Neural cell (in vitro differentiated cells): ENCODE measurements around the gene KAT2A. TPM values are rescaled to one million over a fixed set of nuclear protein-coding genes. Genes with fewer than 3 reads are reported as not detected.

ENCODE experiments used
- H2AFZ ChIP-seq: fragments of 200-600, 300-800 bp; sonication (generic), shearing (Covaris generic); 2 replicates; pipeline ENCODE4 v1.6.0; 2014; ENCODE audit warnings: low read depth, mild to moderate bottlenecking, antibody characterized with exemption, low read length, moderate library complexity
- H3F3A ChIP-seq: fragments of 200-600 bp; shearing (Covaris generic); 2 replicates; pipeline ENCODE4 v1.6.1; 2016; ENCODE audit warnings: mild to moderate bottlenecking, moderate library complexity, mixed read lengths, antibody characterized with exemption, low read length; ENCODE audit not compliant: insufficient read depth, poor library complexity, severe bottlenecking
- H3K27ac ChIP-seq: fragments of 200-600, 300-800 bp; sonication (generic), shearing (Covaris generic); 2 replicates; pipeline ENCODE4 v1.5.1; 2014; ENCODE audit warnings: mild to moderate bottlenecking, low read length, moderate library complexity
- H3K27me3 ChIP-seq: fragments of 300-800, 200-600 bp; sonication (generic), shearing (Covaris generic); 2 replicates; pipeline ENCODE4 v1.6.0; 2014; ENCODE audit warnings: mild to moderate bottlenecking, low read depth, low read length, moderate library complexity; ENCODE audit not compliant: insufficient read depth
- H3K36me3 ChIP-seq: fragments of 300-800, 200-600 bp; sonication (generic), shearing (Covaris generic); 2 replicates; pipeline ENCODE4 v1.5.1; 2014; ENCODE audit warnings: mild to moderate bottlenecking, antibody characterized with exemption, low read length, moderate library complexity; ENCODE audit not compliant: insufficient read depth
- H3K4me2 ChIP-seq: fragments of 300-800, 200-600 bp; sonication (generic), shearing (Covaris generic); 2 replicates; pipeline ENCODE4 v1.6.0; 2014; ENCODE audit warnings: mild to moderate bottlenecking, low read length
- H3K4me3 ChIP-seq: fragments of 300-800, 200-600 bp; sonication (generic), shearing (Covaris generic); 2 replicates; pipeline ENCODE4 v1.5.1; 2014; ENCODE audit warnings: mild to moderate bottlenecking, low read length, moderate library complexity
- H3K79me2 ChIP-seq: fragments of 200-600 bp; shearing (Covaris generic); replicated peaks from 2 replicates; pipeline ENCODE4 v1.6.0; 2014; ENCODE audit warnings: mild to moderate bottlenecking, low read length, moderate library complexity; ENCODE audit not compliant: insufficient read depth
- H3K9ac ChIP-seq: fragments of 300-800, 200-600 bp; sonication (generic), shearing (Covaris generic); 2 replicates; pipeline ENCODE4 v1.6.1; 2016; ENCODE audit warnings: mild to moderate bottlenecking, low read length, mixed read lengths
- H3K9me2 ChIP-seq: fragments of 200-600 bp; shearing (Covaris generic); 2 replicates; pipeline ENCODE4 v1.6.1; 2016; ENCODE audit warnings: mild to moderate bottlenecking, low read length, mixed read lengths; ENCODE audit not compliant: insufficient read depth
- H3K9me3 ChIP-seq: fragments of 200-600, 300-800 bp; sonication (generic), shearing (Covaris generic); 2 replicates; pipeline ENCODE4 v1.6.1; 2016; ENCODE audit warnings: mild to moderate bottlenecking, mixed run types, low read length, moderate library complexity, mixed read lengths
- H4K20me1 ChIP-seq: fragments of 200-600 bp; shearing (Covaris generic); 2 replicates; pipeline ENCODE4 v1.6.1; 2016; ENCODE audit warnings: mild to moderate bottlenecking, mixed run types; ENCODE audit not compliant: insufficient read depth
- CTCF ChIP-seq: fragments of 450-650 bp; IDR thresholded peaks from 2 replicates; pipeline ENCODE4 v1.5.1; 2014; ENCODE audit warnings: antibody characterized with exemption, mild to moderate bottlenecking, moderate library complexity; ENCODE audit not compliant: poor library complexity, severe bottlenecking
- EP300 ChIP-seq: fragments of 450-650 bp; conservative IDR thresholded peaks from 2 replicates; pipeline ENCODE4 v1.6.1; 2014; ENCODE audit warnings: antibody characterized with exemption, mild to moderate bottlenecking, moderate library complexity; ENCODE audit not compliant: poor library complexity, severe bottlenecking
- EZH2 ChIP-seq: fragments of 200-600, 300-800 bp; shearing (Covaris generic), sonication (generic); IDR thresholded peaks from 2 replicates; pipeline ENCODE4 v1.6.1; 2014; ENCODE audit warnings: antibody characterized with exemption, low read length, borderline replicate concordance, mild to moderate bottlenecking; ENCODE audit not compliant: insufficient read depth, poor library complexity, severe bottlenecking
- MXI1 ChIP-seq: fragments of 450-650 bp; conservative IDR thresholded peaks from 2 replicates; pipeline ENCODE4 v1.6.1; 2014; ENCODE audit warnings: antibody characterized with exemption, mild to moderate bottlenecking; ENCODE audit not compliant: poor library complexity, severe bottlenecking
- POLR2AphosphoS5 ChIP-seq: IDR thresholded peaks from 2 replicates; pipeline ENCODE4 v1.6.1; 2012
- RAD21 ChIP-seq: fragments of 450-650 bp; conservative IDR thresholded peaks from 2 replicates; pipeline ENCODE4 v1.6.1; 2014; ENCODE audit warnings: antibody characterized with exemption, mild to moderate bottlenecking, moderate library complexity
- REST ChIP-seq: IDR thresholded peaks from 2 replicates; pipeline ENCODE4 v1.6.1; 2012; ENCODE audit warnings: borderline replicate concordance
- SMC3 ChIP-seq: fragments of 450-650 bp; conservative IDR thresholded peaks from 2 replicates; pipeline ENCODE4 v1.6.1; 2014; ENCODE audit warnings: antibody characterized with exemption, mild to moderate bottlenecking, moderate library complexity; ENCODE audit not compliant: poor library complexity
- TAF1 ChIP-seq: IDR thresholded peaks from 2 replicates; pipeline ENCODE4 v1.6.1; 2012; ENCODE audit warnings: low read depth
- polyA plus RNA-seq: library from polyadenylated mRNA; depleted of rRNA; stranded (reverse); fragments of >200 nt; gene quantifications from 2 replicates; pipeline ENCODE4 v1.2.3, GENCODE V29; 2014

The KAT2A gene
- polyA plus RNA-seq, 1 donor from 2014 or later = 39.9 TPM

- Histone ChIP-seq H3K4me3 (no peak overlapping the region), H3K4me2 (no peak overlapping the region), H3K27me3 (no peaks in the 10 kb centered on the region), H3K36me3 (no peaks in the 10 kb centered on the region), H2AFZ (no peak overlapping the region), H3K9me2 (no peaks in the 10 kb centered on the region), H3K27ac (no peak overlapping the region), H4K20me1 (no peaks in the 10 kb centered on the region), H3F3A (no peaks in the 10 kb centered on the region), H3K9me3 (no peaks in the 10 kb centered on the region), H3K79me2 (no peaks in the 10 kb centered on the region), H3K9ac (no peak overlapping the region)
- no peak for TF ChIP-seq POLR2AphosphoS5
- TF ChIP-seq CTCF = no peak
- TF ChIP-seq EZH2 = no peak
- TF ChIP-seq SMC3 = no peak
- TF ChIP-seq MXI1 = no peak
- no peak for TF ChIP-seq EP300
- no peak for TF ChIP-seq REST
- no peak for TF ChIP-seq RAD21
- no peak for TF ChIP-seq TAF1
Observed at GRCh38 chr17:42113293-42114069, 7.7 kb downstream of the KAT2A start.

DNA sequence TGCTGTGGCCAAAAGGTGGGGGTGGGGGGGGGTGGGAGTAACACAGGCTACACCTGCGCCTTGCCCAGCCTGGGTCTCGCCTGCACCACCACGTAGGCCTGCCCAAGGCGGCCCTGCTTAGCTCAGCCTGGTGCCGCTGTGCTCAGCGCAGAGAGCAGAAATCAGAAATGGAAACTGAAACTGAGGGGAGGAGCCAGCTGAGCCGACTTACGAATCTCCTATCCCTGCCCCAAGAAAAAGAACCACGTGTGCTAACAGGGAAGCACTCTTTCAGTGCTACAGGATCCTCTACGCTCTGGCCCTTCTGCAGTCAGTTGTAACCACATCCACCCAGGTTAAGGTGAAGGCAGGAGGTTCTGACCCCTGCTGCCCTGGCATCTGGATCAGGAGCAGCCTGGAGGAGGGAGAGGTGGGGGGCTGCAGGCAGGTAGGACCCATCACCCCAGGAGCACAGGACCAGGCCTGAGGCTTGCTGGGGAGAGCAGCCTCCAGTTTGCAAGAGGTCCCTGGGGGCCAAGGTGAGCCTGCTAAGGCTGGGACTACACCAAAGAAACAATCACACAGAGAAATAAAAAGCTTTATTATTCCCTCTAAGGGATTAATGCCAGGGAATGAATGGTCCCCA is 8.5 kb downstream of the KAT2A start, which contains the start of gene DHX58:
Gene DHX58, minus strand, starts transcription at position 163 of the 625 bp plus-strand sequence. CDS start 822 bp downstream, outside the sequence.
- H3K9me3 ChIP-seq = no peaks in the 10 kb centered on the region
- H3K9me2 ChIP-seq = no peaks in the 10 kb centered on the region
- no peak within 1 kb of the TSS for H3K9ac ChIP-seq
- no peak within 1 kb of the TSS for H2AFZ ChIP-seq
- TF ChIP-seq REST = no peak
- TF ChIP-seq SMC3 = no peak
- no peak for TF ChIP-seq RAD21
- no peak for TF ChIP-seq POLR2AphosphoS5
- no peak for TF ChIP-seq CTCF
- TF ChIP-seq EP300 = no peak
- no peak for TF ChIP-seq TAF1
- no peak for TF ChIP-seq EZH2
- TF ChIP-seq MXI1 = no peak
- H3K27ac ChIP-seq = no peak within 1 kb of the TSS
- H3K4me2 ChIP-seq = no peak within 1 kb of the TSS
- no peaks in the 10 kb centered on the region for H4K20me1 ChIP-seq
- no peak within 1 kb of the TSS for H3K4me3 ChIP-seq
- H3F3A ChIP-seq = no peaks in the 10 kb centered on the region
- H3K79me2 ChIP-seq = no peaks in the 10 kb centered on the region
- H3K27me3 ChIP-seq = no peaks in the 10 kb centered on the region
- no peaks in the 10 kb centered on the region for H3K36me3 ChIP-seq
